Astrocyte (in vitro differentiated cells and primary cell): Measurements from ENCODE around the gene ZBTB7B. TPM values are rescaled to one million over a fixed set of nuclear protein-coding genes. Genes with fewer than 3 reads are reported as not detected.

Source experiments
- DNase-seq: peaks from one replicate; pipeline ENCODE4 v3.0.0-alpha.2; 2010; ENCODE audit warnings: low read depth
- FAIRE-seq: peaks from 2 replicates; lab custom pipeline; 2011; peaks lifted over from hg19 to GRCh38; lab: Jason Lieb, UNC
- H2AFZ ChIP-seq: 2 replicates; pipeline ENCODE4 v1.6.0; 2012; ENCODE audit warnings: low read depth, low read length, inconsistent platforms
- H3K27ac ChIP-seq: 2 replicates; pipeline ENCODE4 v1.5.1; 2011; ENCODE audit warnings: low read depth, low read length, inconsistent platforms
- H3K27me3 ChIP-seq: 2 replicates; pipeline ENCODE4 v1.6.0; 2011; ENCODE audit warnings: low read length, inconsistent platforms; ENCODE audit not compliant: insufficient read depth
- H3K36me3 ChIP-seq: 2 replicates; pipeline ENCODE4 v1.5.1; 2011; ENCODE audit warnings: low read length, inconsistent platforms; ENCODE audit not compliant: insufficient read depth
- H3K4me1 ChIP-seq: 2 replicates; pipeline ENCODE4 v1.5.1; 2011; ENCODE audit warnings: low read length, inconsistent platforms; ENCODE audit not compliant: insufficient read depth
- H3K4me2 ChIP-seq: 2 replicates; pipeline ENCODE4 v1.6.0; 2012; ENCODE audit warnings: low read length, inconsistent platforms
- H3K4me3 ChIP-seq: 2 replicates; pipeline ENCODE4 v1.5.1; 2011; ENCODE audit warnings: low read depth, mild to moderate bottlenecking, low read length, inconsistent platforms; ENCODE audit not compliant: insufficient read depth
- H3K79me2 ChIP-seq: 2 replicates; pipeline ENCODE4 v1.6.0; 2012; ENCODE audit warnings: mild to moderate bottlenecking, low read length, inconsistent platforms; ENCODE audit not compliant: insufficient read depth
- H3K9ac ChIP-seq: 2 replicates; pipeline ENCODE4 v1.6.0; 2012; ENCODE audit warnings: mild to moderate bottlenecking, low read length, inconsistent platforms
- H3K9me3 ChIP-seq: 2 replicates; pipeline ENCODE4 v1.5.1; 2012; ENCODE audit warnings: low read depth, mild to moderate bottlenecking, low read length, inconsistent platforms; ENCODE audit not compliant: insufficient read depth
- H4K20me1 ChIP-seq: 2 replicates; pipeline ENCODE4 v1.6.0; 2012; ENCODE audit warnings: low read length, inconsistent platforms; ENCODE audit not compliant: insufficient read depth
- H3K27ac Mint-ChIP-seq: one replicate; pipeline ENCODE4 v1.8.0; 2021; ENCODE audit warnings: mild to moderate bottlenecking, mixed read lengths; ENCODE audit not compliant: unreplicated experiment
- H3K27me3 Mint-ChIP-seq: one replicate; pipeline ENCODE4 v1.8.0; 2021; ENCODE audit warnings: low read depth, mixed read lengths; ENCODE audit not compliant: unreplicated experiment
- H3K36me3 Mint-ChIP-seq: one replicate; pipeline ENCODE4 v1.8.0; 2021; ENCODE audit warnings: low read depth, mixed read lengths; ENCODE audit not compliant: unreplicated experiment
- H3K4me1 Mint-ChIP-seq: one replicate; pipeline ENCODE4 v1.8.0; 2021; ENCODE audit warnings: low read depth, mixed read lengths; ENCODE audit not compliant: unreplicated experiment
- H3K4me3 Mint-ChIP-seq: one replicate; pipeline ENCODE4 v1.8.0; 2021; ENCODE audit warnings: mild to moderate bottlenecking, moderate library complexity, mixed read lengths; ENCODE audit not compliant: unreplicated experiment
- H3K9me3 Mint-ChIP-seq: one replicate; pipeline ENCODE4 v1.8.0; 2021; ENCODE audit warnings: mild to moderate bottlenecking, mixed read lengths; ENCODE audit not compliant: unreplicated experiment
- CTCF ChIP-seq: IDR thresholded peaks from 2 replicates; pipeline ENCODE4 v1.5.1; 2011; ENCODE audit warnings: low read depth, mild to moderate bottlenecking, inconsistent platforms, low read length, moderate library complexity; ENCODE audit not compliant: insufficient read depth
- EZH2 ChIP-seq: IDR thresholded peaks from 2 replicates; pipeline ENCODE4 v1.6.1; 2012; ENCODE audit warnings: mild to moderate bottlenecking, low read length, inconsistent platforms; ENCODE audit not compliant: insufficient read depth
- total RNA-seq: library from RNA; stranded (reverse); gene quantifications from 2 replicates; pipeline ENCODE4 v1.2.1, GENCODE V29; 2021

The ZBTB7B gene
- total RNA-seq, 1 donor from 2014 or later: 46.1 TPM

- DNase-seq: no peak
Observed at GRCh38 chr1:155000411-155000725, 2.2 kb upstream of the ZBTB7B start.

GRCh38 chr1:155000726-155001424 is 1.7 kb upstream of the ZBTB7B start:
- H3K36me3 ChIP-seq: no peaks in the 10 kb centered on the region
- peak overlapping the region; percentile 78 for H3K9ac ChIP-seq
- no peak for FAIRE-seq
- no peaks in the 10 kb centered on the region for H3K27me3 Mint-ChIP-seq
- H3K4me3 ChIP-seq: peak overlapping the region; percentile 65
- H3K4me2 ChIP-seq: peak overlapping the region; percentile 92
- peak; percentile 89 for DNase-seq
- peak overlapping the region; percentile 65 for H3K27ac ChIP-seq
- TF ChIP-seq CTCF (no peak), EZH2 (no peak)
- H3K9me3 ChIP-seq: no peaks in the 10 kb centered on the region
- H3K4me1 ChIP-seq: peaks cover 29% of the 10 kb centered on the region
- H3K27ac Mint-ChIP-seq: peak overlapping the region; percentile 58
- peaks cover 20% of the 10 kb centered on the region for H3K4me1 Mint-ChIP-seq
- H3K9me3 Mint-ChIP-seq: no peaks in the 10 kb centered on the region
- peaks cover 2% of the 10 kb centered on the region for H4K20me1 ChIP-seq
- H2AFZ ChIP-seq: peak overlapping the region; percentile 68
- peaks cover 21% of the 10 kb centered on the region for H3K79me2 ChIP-seq
- H3K27me3 ChIP-seq: no peaks in the 10 kb centered on the region
- H3K4me3 Mint-ChIP-seq: peak overlapping the region; percentile 85
- peaks cover 3% of the 10 kb centered on the region for H3K36me3 Mint-ChIP-seq

More at GRCh38 chr1:155000411-155000725, 2.2 kb upstream of the ZBTB7B start:
- Mint-ChIP-seq H3K36me3 (peaks cover 3% of the 10 kb centered on the region), H3K4me3 (peak overlapping the region; percentile 87), H3K9me3 (no peaks in the 10 kb centered on the region), H3K27ac (peak overlapping the region; percentile 93), H3K4me1 (peaks cover 20% of the 10 kb centered on the region), H3K27me3 (no peaks in the 10 kb centered on the region)
- Histone ChIP-seq H3K4me2 (peak overlapping the region; percentile 92), H3K4me3 (peak overlapping the region; percentile 65), H4K20me1 (no peaks in the 10 kb centered on the region), H3K79me2 (peaks cover 20% of the 10 kb centered on the region), H3K9ac (peak overlapping the region; percentile 78), H3K9me3 (no peaks in the 10 kb centered on the region), H3K4me1 (peaks cover 26% of the 10 kb centered on the region), H3K27me3 (no peaks in the 10 kb centered on the region), H3K36me3 (no peaks in the 10 kb centered on the region), H2AFZ (peak overlapping the region; percentile 29), H3K27ac (peak overlapping the region; percentile 65)
- no peak for FAIRE-seq
- TF ChIP-seq CTCF (no peak), EZH2 (no peak)

- no peaks in the 10 kb centered on the region for H3K9me3 ChIP-seq
- Mint-ChIP-seq H3K4me1 (peaks cover 20% of the 10 kb centered on the region), H3K27me3 (no peaks in the 10 kb centered on the region), H3K4me3 (peak overlapping the region; percentile 85), H3K27ac (peak overlapping the region; percentile 41), H3K36me3 (peaks cover 3% of the 10 kb centered on the region), H3K9me3 (no peaks in the 10 kb centered on the region)
- FAIRE-seq (no peak), DNase-seq (no peak)
- H3K27ac ChIP-seq: peak overlapping the region; percentile 65
- TF ChIP-seq EZH2: no peak
- no peak for TF ChIP-seq CTCF
- peak overlapping the region; percentile 92 for H3K4me2 ChIP-seq
- H3K79me2 ChIP-seq: peaks cover 26% of the 10 kb centered on the region
- peaks cover 7% of the 10 kb centered on the region for H4K20me1 ChIP-seq
- no peaks in the 10 kb centered on the region for H3K36me3 ChIP-seq
- H3K27me3 ChIP-seq: no peaks in the 10 kb centered on the region
- peak overlapping the region; percentile 65 for H3K4me3 ChIP-seq
- peak overlapping the region; percentile 68 for H2AFZ ChIP-seq
- peak overlapping the region; percentile 78 for H3K9ac ChIP-seq
- H3K4me1 ChIP-seq: peaks cover 29% of the 10 kb centered on the region
Observed at GRCh38 chr1:155001425-155001674, 1.3 kb upstream of the ZBTB7B start.
